ENCODE measurements around the gene FEZ2. TPM values are rescaled to one million over a fixed set of nuclear protein-coding genes. Genes with fewer than 3 reads are reported as not detected.
"Not testable (repeated sequence)": the region's sequence is repeated elsewhere in the genome, so short reads cannot be mapped to it uniquely, and the experiment has no call there.

The FEZ2 gene
- total RNA-seq, 8 experiments from 2014 or later: 25.9 to 49.8 (median 32.8) TPM

DNA sequence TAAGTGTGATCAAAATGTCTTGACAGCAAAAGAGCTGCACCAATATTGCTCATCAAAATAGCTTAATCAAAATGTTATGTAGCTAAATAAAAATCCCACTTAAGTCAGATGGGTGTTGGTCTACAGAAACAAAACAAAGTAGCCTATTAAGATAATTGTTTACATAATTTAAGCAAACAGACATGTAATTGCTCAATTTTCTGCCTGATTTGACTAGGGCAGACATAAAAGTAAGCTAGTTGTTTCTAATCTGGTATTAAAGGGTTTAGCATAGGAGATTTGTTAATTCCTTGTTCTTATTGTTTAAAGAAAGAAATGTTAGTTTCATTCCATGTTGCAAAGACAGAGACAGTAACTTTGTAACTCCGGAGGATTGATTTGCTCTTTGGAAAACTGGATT, 11.5 kb upstream of the FEZ2 start:
- ATAC-seq (replicated peaks in 6 of 8): no peak
- Histone ChIP-seq H3K27ac (no peak overlapping the region), H3K4me1 (replicated peaks in 1 of 2) (no peaks in the 10 kb centered on the region), H3K4me3 (no peak overlapping the region)
- WGBS, 10 experiments: 0 to 73% (median 38%) methylated on average over 1 of the region's 1 CpG; no CpG with 5 or more reads in 6 of the 10 experiments
- in situ Hi-C loops (cut with MboI; ENCODE audit: low pct_unique_long_range_greater_than_20kb in 2 of 9, low sequenced_read_pairs in 9 of 9, unreplicated experiment in 9 of 9): no loop called here

DNA sequence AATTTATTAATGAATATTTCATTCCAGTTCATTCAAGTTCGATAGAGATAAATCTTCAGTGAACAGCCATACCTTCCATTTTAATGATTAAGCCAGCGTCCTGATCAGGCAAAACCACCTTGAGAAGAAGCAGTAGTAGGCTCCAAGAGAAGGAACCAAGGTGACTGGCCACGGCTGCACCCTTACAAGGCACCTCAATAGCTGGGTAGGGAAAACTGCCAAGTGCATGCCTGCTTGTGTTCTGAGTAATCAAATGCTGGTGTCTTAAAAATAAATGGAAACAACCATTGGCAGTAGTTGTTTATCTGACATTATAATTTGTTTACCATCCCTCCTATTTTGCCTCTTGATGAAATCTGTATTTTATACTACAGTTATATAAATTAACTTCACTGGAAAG, 10.0 kb upstream of the FEZ2 start:
- WGBS, 10 experiments: 47 to 100% (median 88%) methylated on average over 1 to 3 of the region's 3 CpGs; no CpG with 5 or more reads in 1 of the 10 experiments
- Histone ChIP-seq H3K4me1 (replicated peaks in 1 of 2) (no peaks in the 10 kb centered on the region), H3K27ac (no peak overlapping the region), H3K4me3 (no peak overlapping the region)
- ATAC-seq (replicated peaks in 6 of 8): no peak
- in situ Hi-C loops (cut with MboI; ENCODE audit: low pct_unique_long_range_greater_than_20kb in 2 of 9, low sequenced_read_pairs in 9 of 9, unreplicated experiment in 9 of 9): no loop called here

DNA sequence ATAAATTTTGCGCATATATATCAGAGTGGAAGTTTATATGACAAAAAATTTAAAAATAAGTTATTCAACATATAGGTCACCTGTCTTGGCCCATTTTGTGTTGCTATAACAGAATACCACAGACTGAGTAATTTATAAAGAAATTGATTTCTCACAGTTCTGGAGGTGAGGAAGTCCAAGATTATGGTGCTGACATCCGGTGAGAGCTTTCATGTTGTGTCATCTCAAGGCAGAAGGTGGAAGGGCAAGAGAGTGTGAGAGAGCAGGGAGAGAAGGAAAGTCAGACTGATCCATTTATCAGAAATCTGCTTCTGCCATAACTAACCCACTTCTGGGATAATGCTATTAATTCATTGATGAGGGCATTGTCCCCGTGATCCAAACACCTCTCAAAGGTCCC, 9.0 kb upstream of the FEZ2 start:
- Histone ChIP-seq H3K4me3 (no peak overlapping the region), H3K27ac (no peak overlapping the region), H3K4me1 (replicated peaks in 1 of 2) (no peaks in the 10 kb centered on the region)
- in situ Hi-C loops (cut with MboI; ENCODE audit: low pct_unique_long_range_greater_than_20kb in 2 of 9, low sequenced_read_pairs in 9 of 9, unreplicated experiment in 9 of 9): no loop called here
- ATAC-seq (replicated peaks in 6 of 8): no peak
- 45 to 100% (median 81%) methylated on average over 1 to 3 of the region's 3 CpGs; no CpG with 5 or more reads in 1 of the 10 experiments for WGBS, 10 experiments

DNA sequence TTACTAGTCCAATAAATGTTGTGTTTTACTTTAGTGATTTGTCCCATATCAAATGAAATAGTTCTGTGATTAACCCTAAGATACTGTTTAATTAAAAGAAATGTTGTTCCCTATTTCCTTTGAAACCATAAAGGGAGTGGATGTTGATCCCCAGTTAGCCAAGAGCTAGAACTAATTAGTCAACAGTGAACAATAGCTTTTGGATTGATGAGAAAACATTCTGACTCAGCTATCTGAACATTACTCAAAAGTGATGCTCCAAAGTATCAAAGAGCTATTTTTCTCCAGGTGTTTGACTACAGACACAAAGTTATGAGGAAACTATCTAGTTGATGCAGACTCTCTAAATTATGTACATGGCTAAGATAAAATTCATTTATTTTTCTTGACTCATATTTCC, 7.3 kb upstream of the FEZ2 start:
- in situ Hi-C loops (cut with MboI; ENCODE audit: low pct_unique_long_range_greater_than_20kb in 2 of 9, low sequenced_read_pairs in 9 of 9, unreplicated experiment in 9 of 9): no loop called here
- H3K4me3 ChIP-seq: no peak overlapping the region
- H3K4me1 ChIP-seq (replicated peaks in 1 of 2): no peaks in the 10 kb centered on the region
- H3K27ac ChIP-seq: no peak overlapping the region
- ATAC-seq (replicated peaks in 6 of 8): no peak

DNA sequence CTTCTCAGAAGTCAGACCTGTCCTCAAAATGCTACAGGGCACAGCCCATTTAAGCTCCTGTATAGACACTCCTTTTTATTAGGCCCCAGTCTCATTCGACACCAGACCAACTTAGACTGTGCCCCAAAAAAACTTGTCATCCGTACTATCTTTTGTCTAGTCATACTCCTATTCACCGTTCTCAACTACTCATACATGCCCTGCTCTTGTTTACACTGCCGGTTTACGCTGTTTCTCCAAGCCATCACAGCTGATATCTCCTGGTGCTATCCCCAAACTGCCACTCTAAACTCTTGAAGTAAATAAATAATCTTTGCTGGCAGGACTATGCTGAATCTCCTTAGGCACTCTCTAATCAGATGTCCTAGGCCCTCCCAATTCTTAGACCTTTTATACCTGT, 5.7 kb upstream of the FEZ2 start:
- in situ Hi-C loops (cut with MboI; ENCODE audit: low pct_unique_long_range_greater_than_20kb in 2 of 9, low sequenced_read_pairs in 9 of 9, unreplicated experiment in 9 of 9); ATAC-seq (replicated peaks in 6 of 8); H3K27ac ChIP-seq; H3K4me1 ChIP-seq (replicated peaks in 1 of 2); H3K4me3 ChIP-seq: not testable (repeated sequence)
- WGBS, 10 experiments: no CpG with 5 or more reads among the region's 5 CpGs

DNA sequence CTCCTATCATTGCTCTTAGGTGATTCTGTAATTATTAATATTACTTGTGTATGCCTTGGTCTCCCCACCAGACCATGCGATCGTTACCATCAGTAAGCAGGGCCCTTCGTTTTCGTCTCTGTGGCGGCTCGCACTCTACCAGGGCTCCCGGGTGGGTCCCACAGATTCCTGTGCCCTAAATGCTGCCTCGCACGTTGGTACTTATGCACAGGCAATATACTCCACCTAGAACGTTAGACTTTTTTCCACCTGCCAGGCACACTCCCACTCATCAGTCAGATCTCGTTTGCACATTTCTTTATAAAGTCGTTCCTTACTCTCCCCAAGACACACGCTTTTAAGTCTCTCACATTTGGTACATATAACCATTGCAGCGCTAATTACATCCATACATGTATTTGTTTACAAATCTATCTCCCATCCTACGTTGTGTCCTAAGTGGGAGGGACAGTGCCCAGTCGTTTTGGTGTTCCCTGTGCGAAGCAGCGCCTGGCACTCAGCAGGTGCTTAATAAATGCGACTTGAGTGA, 901 bp downstream of the FEZ2 start:
- Histone ChIP-seq H3K27ac (no peak overlapping the region), H3K4me1 (replicated peaks in 1 of 2) (peaks cover 13 to 20% of the 10 kb centered on the region in 2 donors), H3K4me3 (peak overlapping the region; percentile 74 to 98 (median 93))
- no peak for ATAC-seq (replicated peaks in 6 of 8)
- in situ Hi-C loops (cut with MboI; ENCODE audit: low pct_unique_long_range_greater_than_20kb in 2 of 9, low sequenced_read_pairs in 9 of 9, unreplicated experiment in 9 of 9): no loop called here
- 0 to 100% (median 23%) methylated on average over 1 to 14 of the region's 19 CpGs for WGBS, 10 experiments

DNA sequence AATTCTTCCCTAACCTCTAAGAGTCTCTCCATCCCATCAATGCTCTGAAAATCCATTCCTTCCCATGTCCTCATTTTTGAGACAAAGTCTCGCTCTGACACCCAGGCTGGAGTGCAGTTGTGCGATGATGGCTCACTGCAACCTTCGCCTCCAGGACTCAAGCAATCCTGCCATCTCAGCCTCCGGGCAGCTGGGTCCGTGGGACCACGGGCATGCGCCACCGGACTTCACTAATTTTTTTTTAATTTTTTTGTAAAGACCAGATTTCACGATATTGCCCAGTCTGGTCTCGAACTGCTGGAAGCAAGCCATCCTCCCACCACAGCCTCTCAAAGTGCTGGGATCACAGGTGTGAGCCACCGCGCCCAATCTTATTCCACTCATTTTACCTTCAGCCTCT, 1.6 kb downstream of the FEZ2 start:
- H3K27ac ChIP-seq: no peak overlapping the region
- 80 to 100% (median 98%) methylated on average over 1 to 12 of the region's 12 CpGs for WGBS, 10 experiments
- peak overlapping the region in 3 of 5 donors; percentile 74 to 93 (median 90) for H3K4me3 ChIP-seq
- ATAC-seq (replicated peaks in 6 of 8): no peak
- in situ Hi-C loops (cut with MboI; ENCODE audit: low pct_unique_long_range_greater_than_20kb in 2 of 9, low sequenced_read_pairs in 9 of 9, unreplicated experiment in 9 of 9): no loop called here
- peaks cover 13 to 20% of the 10 kb centered on the region in 2 donors for H3K4me1 ChIP-seq (replicated peaks in 1 of 2)

DNA sequence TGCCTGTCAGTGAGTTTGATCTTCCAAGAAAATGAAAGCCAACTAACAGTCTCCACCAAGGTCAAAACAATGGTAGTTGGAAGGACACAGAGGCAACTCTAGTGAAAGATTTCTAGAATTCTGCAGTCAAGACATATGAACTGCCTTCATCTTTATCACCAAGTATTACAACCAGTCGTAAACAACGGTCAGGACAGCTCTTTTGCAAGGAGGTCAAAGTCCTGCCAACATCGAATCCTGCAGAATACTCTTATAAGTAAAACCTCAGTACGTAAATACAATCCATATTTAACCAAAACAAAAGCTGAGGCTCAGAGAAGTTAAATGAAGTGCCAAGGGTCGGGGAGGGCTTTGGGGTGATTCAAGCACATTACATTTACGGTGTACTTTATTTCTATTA, 3.1 kb downstream of the FEZ2 start:
- H3K4me1 ChIP-seq (replicated peaks in 1 of 2): peaks cover 13 to 20% of the 10 kb centered on the region in 2 donors
- H3K4me3 ChIP-seq: no peak overlapping the region
- no peak overlapping the region for H3K27ac ChIP-seq
- ATAC-seq (replicated peaks in 6 of 8): no peak
- in situ Hi-C loops (cut with MboI; ENCODE audit: low pct_unique_long_range_greater_than_20kb in 2 of 9, low sequenced_read_pairs in 9 of 9, unreplicated experiment in 9 of 9): no loop called here
- WGBS, 10 experiments: 87 to 100% (median 96%) methylated on average over 1 to 6 of the region's 6 CpGs; no CpG with 5 or more reads in 1 of the 10 experiments

DNA sequence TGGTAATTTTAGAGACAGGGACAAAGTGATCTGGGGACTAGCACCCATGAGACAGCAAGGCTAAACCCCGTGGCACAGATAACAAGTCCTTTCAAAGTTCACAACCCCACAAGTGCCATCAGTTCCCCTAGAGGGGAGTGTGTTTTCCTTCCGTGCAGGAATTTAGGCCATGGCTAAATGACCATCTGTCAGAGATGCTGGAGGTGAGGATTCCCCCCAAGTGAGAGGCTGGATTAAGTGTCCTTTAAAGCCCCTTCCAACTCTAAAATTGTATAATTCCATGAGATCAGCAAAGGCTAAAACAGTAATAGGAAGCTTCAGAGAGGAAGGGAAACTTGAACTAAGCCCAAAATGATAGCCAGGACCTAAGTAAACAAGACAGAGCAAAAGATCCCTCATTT, 8.7 kb downstream of the FEZ2 start:
- Histone ChIP-seq H3K4me1 (replicated peaks in 1 of 2) (no peaks in the 10 kb centered on the region), H3K27ac (no peak overlapping the region), H3K4me3 (no peak overlapping the region)
- WGBS, 10 experiments: 60 to 100% (median 100%) methylated on average over 1 of the region's 2 CpGs; no CpG with 5 or more reads in 4 of the 10 experiments
- ATAC-seq (replicated peaks in 6 of 8): no peak
- in situ Hi-C loops (cut with MboI; ENCODE audit: low pct_unique_long_range_greater_than_20kb in 2 of 9, low sequenced_read_pairs in 9 of 9, unreplicated experiment in 9 of 9): no loop called here

DNA sequence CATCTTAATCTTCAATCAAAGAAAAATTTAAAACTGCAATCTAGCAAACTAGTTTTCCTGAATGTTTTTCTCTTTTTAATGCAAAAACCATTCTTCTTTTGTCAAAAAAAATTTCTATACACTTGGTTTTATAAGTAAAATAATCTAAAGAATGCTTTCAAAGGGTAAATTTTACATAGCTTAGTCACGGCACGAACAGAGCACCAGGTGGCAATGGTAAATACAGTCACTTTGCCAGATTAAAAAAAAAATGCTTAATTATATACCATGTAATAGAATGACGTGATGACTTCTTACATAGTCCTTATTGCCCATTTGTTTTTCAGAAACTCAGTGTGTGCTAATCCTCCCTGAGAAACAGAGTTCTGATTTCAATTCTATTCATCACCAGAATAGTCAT, 10.4 kb downstream of the FEZ2 start:
- Histone ChIP-seq H3K4me1 (replicated peaks in 1 of 2) (no peaks in the 10 kb centered on the region), H3K4me3 (no peak overlapping the region), H3K27ac (no peak overlapping the region)
- in situ Hi-C loops (cut with MboI; ENCODE audit: low pct_unique_long_range_greater_than_20kb in 2 of 9, low sequenced_read_pairs in 9 of 9, unreplicated experiment in 9 of 9): no loop called here
- WGBS, 10 experiments: 77 to 100% (median 92%) methylated on average over 2 to 3 of the region's 3 CpGs; no CpG with 5 or more reads in 1 of the 10 experiments
- no peak for ATAC-seq (replicated peaks in 6 of 8)

DNA sequence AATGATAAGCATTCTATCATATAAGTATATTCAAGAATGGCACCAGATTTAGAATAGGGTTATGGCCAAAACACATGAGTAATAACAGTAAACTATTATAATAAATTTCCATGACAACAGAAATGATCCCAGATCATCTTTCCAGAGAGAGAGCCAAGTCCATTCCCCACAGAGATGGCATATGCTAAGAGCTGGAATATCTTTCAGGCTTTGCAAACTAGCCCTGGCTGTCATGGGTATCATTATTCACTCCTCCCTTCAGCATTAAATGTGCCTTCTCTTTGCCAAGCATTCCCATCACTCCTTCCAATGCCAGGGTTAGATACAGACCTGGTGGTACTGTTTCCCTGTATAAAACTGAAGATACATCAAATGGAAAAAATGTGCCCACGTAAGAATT, 10.9 kb downstream of the FEZ2 start:
- 0 to 100% (median 81%) methylated on average over 1 of the region's 1 CpG; no CpG with 5 or more reads in 4 of the 10 experiments for WGBS, 10 experiments
- peak in 2 of 8 experiments; percentile 11 to 38 for ATAC-seq (replicated peaks in 6 of 8)
- in situ Hi-C loops (cut with MboI; ENCODE audit: low pct_unique_long_range_greater_than_20kb in 2 of 9, low sequenced_read_pairs in 9 of 9, unreplicated experiment in 9 of 9): no loop called here
- Histone ChIP-seq H3K27ac (no peak overlapping the region), H3K4me1 (replicated peaks in 1 of 2) (no peaks in the 10 kb centered on the region), H3K4me3 (no peak overlapping the region)

DNA sequence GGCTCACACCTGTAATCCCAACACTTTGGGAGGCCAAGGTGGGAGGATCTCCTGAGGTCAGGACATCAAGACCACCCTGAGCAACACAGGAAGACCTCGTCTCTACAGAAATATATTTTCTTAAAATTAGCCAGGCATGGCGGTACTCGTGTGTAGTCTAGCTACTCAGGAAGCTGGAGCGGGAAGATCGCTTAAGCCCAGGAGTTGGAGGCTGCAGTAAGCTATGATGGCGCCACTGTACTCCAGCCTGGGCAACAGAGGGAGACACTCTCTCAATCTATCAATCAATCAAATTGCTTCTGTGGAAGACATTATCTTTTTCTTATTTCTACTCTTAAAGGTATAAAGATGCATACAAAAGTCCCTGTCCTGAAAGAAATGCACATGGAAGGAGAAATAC, 11.3 kb downstream of the FEZ2 start:
- Histone ChIP-seq H3K4me3 (no peak overlapping the region), H3K27ac (no peak overlapping the region), H3K4me1 (replicated peaks in 1 of 2) (no peaks in the 10 kb centered on the region)
- in situ Hi-C loops (cut with MboI; ENCODE audit: low pct_unique_long_range_greater_than_20kb in 2 of 9, low sequenced_read_pairs in 9 of 9, unreplicated experiment in 9 of 9): no loop called here
- ATAC-seq (replicated peaks in 6 of 8): no peak
- WGBS, 10 experiments: 88 to 100% (median 96%) methylated on average over 2 to 6 of the region's 6 CpGs; no CpG with 5 or more reads in 2 of the 10 experiments

DNA sequence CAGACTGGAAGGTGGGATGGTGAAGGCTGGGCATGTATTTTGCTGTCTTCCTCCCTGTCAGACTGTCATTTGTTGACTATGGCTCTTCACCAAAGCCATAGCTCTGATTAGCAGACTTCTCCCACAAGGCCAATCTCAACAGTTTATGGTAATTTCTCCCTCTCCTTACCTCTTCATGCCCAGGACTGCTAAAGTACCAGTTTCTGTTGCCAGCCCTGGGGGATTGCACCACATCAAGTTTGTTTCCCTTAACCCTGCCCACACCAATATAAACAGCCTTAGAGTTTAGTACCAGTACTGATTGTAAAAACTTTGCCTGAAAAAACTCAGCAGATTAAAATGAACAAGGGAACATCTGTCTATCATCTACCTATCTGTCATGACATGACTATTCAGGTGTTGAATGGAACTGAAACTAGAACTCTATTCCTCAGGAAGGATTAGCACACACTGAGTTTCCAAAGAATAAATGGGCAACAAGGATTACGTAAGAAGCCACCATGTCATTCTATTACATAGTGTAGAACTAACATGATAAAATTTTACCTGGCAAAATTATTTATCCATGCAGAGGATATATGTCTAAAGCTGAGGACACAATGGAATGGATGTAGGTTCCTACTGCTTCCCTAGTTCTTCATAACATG, 13.7 kb downstream of the FEZ2 start:
- no peaks in the 10 kb centered on the region for H3K4me1 ChIP-seq (replicated peaks in 1 of 2)
- 89 to 100% (median 100%) methylated on average over 1 of the region's 1 CpG; no CpG with 5 or more reads in 4 of the 10 experiments for WGBS, 10 experiments
- in situ Hi-C loops (cut with MboI; ENCODE audit: low pct_unique_long_range_greater_than_20kb in 2 of 9, low sequenced_read_pairs in 9 of 9, unreplicated experiment in 9 of 9): no loop called here
- H3K27ac ChIP-seq: no peak overlapping the region
- ATAC-seq (replicated peaks in 6 of 8): no peak
- H3K4me3 ChIP-seq: no peak overlapping the region

DNA sequence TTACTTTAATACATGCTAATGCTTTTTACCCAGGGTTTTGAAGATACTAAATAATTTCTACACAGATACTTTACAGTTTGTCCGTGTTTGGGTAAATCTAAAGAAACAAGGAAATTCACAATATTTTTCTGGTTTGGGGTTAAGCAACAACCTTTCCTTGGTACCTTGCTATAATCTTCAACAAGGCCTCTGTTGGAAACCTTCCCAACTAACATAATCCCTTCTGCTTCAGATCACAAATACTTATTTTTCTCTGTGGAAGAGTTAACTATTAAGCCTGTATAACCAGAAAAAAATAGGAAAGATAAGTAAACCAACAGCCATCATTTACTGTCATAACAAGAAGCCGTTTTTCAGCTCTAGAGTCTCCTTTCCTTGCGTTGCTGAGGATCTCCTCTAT, 15.0 kb downstream of the FEZ2 start:
- ATAC-seq (replicated peaks in 6 of 8): no peak
- Histone ChIP-seq H3K4me3 (no peak overlapping the region), H3K27ac (no peak overlapping the region), H3K4me1 (replicated peaks in 1 of 2) (no peaks in the 10 kb centered on the region)
- 25 to 97% (median 88%) methylated on average over 1 to 3 of the region's 3 CpGs; no CpG with 5 or more reads in 2 of the 10 experiments for WGBS, 10 experiments
- in situ Hi-C loops (cut with MboI; ENCODE audit: low pct_unique_long_range_greater_than_20kb in 2 of 9, low sequenced_read_pairs in 9 of 9, unreplicated experiment in 9 of 9): no loop called here

Measured in motor neuron (in vitro differentiated cells).